OCI-M2 (cell line): ENCODE measurements around the gene KAZN.

Experiments
- DNase-seq: peaks from one replicate; lab custom pipeline; 2025; ENCODE audit not compliant: unreplicated experiment; lab: John Stamatoyannopoulos, UW

KAZN gene

DNA sequence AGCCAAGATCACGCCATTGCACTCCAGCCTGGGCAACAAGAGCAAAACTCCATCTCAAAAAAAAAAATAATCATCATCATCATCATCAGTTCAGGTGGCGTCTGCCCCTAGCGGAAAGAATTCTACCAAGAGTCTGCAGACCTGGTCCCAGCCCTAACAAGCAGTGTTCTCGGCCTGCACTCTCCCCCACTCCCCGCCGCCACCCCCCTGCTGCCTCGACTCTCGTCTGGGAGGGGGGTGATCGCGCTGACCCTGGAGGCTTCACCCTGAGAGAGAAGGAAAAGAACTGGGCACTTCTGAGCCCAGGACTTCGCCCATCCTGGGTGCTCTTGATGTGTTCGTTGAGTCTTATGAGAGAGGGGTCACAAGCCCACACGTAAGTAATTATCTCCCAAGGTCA lies 394.9 kb downstream of the KAZN start:
- DNase-seq, result no peak

- no peak for DNase-seq
Measured at GRCh38 chr1:14994148-14994547, 395.7 kb downstream of the KAZN start.

GRCh38 chr1:14994841-14995437 lies 396.5 kb downstream of the KAZN start:
- DNase-seq, result no peak

GRCh38 chr1:14996133-14997050 lies 397.9 kb downstream of the KAZN start:
- DNase-seq, result no peak

DNA sequence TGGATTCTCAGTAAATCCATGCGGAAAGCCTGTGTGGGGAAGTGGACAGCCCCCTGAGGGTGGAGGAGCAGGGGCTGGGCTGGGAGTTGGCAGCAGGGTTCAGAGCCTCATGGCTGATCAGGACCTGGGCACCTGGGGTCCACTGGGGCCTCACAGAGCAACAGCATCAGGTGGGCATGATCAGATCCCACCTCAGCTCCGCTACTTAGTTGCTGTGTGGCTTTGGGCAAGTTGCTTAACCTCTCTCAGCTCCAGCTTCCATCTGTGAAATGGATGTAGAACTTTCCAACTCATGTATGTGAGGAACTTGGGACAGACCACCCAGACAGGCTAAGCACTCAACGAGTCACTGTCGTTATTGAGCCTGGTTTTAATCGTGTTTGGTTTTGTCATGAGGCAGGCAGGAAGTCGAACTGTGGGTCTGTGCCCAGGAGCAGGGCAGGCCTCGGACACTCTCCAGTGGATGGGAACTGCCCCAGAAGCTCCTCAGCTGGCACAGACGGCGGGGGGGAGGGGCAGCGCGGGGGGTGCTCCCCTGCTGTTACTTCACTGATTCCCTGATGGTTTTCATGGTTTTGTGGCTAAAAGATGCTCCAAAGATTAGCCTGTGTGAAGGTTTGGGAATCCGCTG lies 399.3 kb downstream of the KAZN start:
- no peak for DNase-seq

DNA sequence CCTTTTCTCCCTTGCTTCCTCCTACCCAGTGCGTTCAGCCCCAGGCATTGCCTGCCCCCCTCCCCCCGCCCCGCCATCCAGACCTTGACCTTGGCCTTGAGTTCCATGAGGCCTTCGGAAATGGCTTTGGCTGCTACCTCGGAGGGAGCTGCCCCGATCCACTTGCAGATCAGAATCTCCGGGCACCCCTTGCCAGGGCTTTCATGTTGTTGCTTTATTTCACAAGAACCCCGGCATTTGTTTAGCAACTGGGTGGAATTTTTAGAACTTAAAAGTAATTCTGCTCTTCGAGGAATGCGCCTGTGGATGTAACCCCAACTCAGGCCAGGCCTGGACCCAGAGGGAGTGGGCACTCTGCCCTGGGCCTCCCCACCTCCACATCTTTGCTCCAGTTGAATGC lies 401.0 kb downstream of the KAZN start:
- DNase-seq, result no peak

DNA sequence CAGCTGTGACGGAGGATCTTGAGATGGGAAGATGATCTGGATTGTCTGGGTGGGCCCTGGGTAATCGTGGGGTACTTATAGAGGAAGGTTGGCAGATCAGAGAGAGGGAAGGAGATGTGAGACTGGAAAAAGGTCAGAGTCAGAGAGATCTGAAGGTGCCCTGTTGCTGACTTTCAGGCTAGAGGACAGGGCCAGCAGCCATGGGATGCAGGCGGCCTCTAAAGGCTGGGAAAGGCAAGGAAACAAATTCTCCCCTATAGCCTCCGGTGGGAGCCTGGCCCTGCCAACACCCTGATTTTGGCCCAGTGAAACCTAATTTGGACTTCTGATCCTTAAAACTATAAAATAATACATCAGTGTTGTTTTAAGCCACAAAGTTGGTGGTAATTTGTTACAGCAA lies 401.5 kb downstream of the KAZN start:
- DNase-seq, result no peak

GRCh38 chr1:15000671-15001070 lies 402.2 kb downstream of the KAZN start:
- no peak for DNase-seq

- DNase-seq, result no peak
Measured at GRCh38 chr1:15001317-15001915, 402.9 kb downstream of the KAZN start.

- DNase-seq, result no peak
Measured at GRCh38 chr1:15002325-15002724, 403.8 kb downstream of the KAZN start.

DNA sequence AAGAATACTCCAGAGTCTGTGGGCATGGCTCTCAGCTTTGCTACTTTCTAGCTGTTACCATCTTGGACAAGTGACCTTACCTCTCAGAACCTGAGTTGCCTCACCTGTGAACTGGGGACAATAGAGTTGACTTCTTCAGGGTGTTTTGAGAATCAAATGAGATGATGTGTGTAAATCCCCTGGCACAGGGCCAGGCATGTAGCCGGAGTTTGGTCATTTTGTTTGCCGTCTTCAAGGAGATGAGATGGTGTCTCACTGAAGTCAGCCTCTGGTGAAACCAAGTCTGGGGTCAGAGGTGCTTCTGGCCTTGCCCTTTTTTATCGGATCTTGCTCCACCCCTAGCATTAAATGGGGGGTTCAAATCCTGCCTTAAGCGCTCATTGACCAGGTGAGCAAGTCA lies 405.9 kb downstream of the KAZN start:
- DNase-seq, result no peak

- no peak for DNase-seq
Measured at GRCh38 chr1:15005116-15005515, 406.6 kb downstream of the KAZN start.

DNA sequence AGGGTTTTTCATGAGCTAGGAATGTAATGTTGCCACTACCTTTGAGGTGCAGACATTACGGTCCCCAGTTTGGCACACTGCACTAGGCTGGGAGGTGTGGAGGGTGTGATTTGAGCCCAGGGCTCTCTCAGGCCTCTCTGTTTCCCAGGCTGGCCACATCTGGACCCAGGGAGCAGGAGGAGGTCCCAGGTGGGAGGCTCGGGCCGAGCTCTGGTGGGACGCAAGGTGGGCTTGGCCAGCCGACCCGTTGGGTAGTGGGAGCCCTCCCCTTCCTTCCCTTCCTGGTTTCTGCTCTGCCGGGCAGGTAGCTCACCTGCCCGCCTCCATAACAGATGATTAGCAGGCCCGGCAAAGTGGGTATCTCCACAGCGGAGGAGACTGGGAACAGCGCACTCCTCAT lies 408.9 kb downstream of the KAZN start:
- no peak for DNase-seq

DNA sequence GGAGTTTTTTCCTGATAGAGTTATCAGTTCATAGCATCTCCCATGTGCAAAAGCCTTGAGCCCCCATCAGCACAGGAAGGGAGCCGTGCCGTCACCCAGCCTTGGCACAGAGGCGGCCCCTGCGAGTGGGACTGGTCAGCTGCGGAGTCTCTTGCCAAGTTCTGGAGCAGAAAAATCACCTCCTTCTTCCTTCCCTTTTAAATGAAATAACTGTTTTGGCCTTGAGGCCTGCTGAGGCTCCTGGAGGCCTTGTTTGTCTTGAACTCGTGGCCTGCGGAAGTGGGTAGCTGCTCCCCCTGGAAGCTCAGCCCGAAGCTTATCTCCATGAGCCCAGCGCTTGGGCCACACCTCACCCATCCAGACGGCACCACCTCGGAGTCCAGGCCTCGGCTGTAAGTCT lies 409.4 kb downstream of the KAZN start:
- DNase-seq, result no peak

DNA sequence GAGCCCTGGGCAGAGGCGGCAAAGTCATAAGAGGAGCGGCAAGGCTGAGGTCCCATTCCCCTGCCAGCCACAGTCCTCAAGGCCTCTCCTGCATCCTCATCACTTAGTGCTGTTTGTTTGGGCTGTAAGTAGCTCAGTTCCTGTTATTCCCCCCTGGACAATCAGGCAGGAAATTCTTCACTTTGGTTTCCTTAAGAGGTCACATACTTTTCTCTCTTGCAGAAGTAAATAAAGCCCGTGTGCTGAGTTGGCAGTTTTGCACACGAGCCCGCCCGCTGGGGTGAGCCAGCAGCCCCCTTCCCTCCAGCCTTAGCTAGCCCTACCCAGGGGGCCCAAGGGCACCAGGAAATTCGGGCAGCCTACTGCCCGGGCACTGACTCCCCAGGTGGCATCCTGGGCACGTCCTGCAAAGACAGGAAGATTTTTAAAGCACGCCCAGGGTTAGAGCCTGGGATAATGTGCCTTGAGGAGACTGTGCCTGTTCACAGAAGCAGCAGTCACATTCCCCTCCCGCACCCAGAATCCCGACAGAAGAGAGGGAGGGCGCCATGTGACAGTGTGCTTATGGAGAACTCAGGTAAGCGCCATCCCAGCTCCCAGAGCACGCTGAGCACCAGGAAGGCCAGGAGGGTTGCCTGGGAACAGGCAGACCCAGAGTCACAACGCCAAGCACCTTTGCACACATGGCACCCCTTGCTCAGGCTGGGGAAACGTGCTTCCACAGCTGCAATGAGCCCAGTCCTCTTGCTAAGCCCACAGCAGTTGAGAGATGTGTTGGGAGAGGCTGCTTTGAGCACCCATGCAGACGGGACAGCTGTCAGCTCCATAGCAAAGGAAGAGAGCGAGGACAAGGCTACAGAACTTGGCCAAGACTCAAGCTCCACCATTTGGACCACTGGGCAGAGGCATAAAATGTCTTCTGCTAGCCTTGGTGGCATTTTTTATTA lies 410.6 kb downstream of the KAZN start:
- no peak for DNase-seq

DNA sequence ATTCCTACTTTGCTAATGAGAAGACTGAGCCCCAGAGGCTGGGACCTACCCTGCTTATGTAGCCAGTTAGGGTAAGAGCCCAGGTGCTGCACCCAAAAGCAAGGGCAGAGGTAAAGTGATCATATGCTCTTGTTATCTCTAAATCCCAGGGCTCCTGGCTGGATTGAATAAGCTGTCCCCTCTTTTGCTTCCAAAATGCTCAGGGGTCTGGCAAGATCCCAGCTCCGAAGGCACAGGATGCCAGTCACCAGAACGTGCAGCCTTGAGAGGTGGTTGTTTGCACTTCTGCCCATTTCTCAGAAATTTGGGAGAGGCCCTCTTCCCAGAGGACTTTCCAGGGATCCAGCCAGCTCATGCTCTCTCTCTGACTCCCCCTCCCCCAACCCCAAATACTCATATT lies 412.7 kb downstream of the KAZN start:
- DNase-seq, result no peak

GRCh38 chr1:15011661-15012060 lies 413.2 kb downstream of the KAZN start:
- DNase-seq, result no peak

DNA sequence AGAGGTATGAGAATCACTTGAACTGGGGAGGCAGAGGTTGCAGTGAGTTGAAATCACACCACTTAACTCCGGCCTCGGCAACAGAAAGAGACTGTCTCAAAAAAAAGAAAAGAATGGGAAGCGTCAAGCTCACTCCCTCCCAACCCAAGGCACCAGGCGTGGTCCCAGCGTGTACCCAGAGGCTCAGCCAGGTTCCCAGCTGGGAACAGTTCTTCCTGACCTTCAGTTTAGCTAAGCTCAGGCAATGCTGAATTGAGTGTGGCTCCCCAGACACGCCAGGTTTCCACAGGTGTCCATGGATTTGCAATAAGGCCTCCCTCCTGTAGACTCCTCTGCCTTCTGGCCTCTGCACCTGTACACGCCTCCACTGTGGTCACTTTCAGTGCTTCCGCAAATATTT lies 414.3 kb downstream of the KAZN start:
- DNase-seq, result no peak

- no peak for DNase-seq
Measured at GRCh38 chr1:15013767-15014166, 415.3 kb downstream of the KAZN start.

DNA sequence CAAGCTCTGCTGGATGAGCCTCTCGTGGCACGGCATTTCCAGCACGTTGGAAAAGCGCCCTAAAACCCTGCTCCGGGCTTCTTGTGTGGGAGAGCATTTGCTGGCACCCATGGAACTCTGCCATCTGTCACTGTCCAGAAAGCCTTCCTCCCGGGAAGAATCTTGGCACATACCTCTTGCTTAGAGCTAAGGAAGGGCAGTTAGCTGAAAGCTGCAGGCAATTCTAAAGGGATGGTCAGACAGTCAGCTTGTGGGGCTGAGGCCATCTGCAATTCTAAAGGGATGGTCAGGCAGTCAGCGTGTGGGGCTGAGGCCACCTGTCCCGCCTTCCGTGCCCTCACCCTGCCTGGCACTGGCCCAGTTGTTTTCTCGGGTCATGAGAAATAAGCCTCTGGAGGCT lies 416.0 kb downstream of the KAZN start:
- no peak for DNase-seq

DNA sequence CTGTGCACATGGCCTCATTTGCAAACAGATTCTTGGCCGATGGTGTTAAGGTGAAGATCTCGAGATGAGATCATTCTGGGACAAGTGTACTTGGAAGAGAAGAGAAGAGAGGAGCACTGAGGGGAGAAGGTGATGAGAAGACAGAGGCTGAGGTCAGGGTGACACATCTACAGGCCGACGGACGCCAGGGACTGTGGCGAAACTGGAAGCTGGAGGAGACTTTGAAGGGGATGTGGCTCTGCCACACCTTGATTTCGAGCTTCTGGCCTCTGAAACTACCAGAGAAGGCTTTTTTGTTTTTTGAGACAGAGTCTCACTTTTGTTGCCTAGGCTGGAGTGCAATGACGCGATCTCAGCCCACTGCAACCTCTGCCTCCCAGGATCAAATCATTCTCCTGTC lies 417.5 kb downstream of the KAZN start:
- DNase-seq, result no peak
